GM13976 (cell line): ENCODE data around the gene MYCBP2.

Experiments used
- DNase-seq: peaks from one replicate; pipeline ENCODE4 v3.0.0; 2012; ENCODE audit warnings: low spot score
- in situ Hi-C: fragments of 300-500 bp; cut with MboI; formaldehyde crosslinking; loops from one replicate; pipeline ENCODE4 v1.12.0; 2022; ENCODE audit warnings: low sequenced_read_pairs, mixed read lengths, inconsistent platforms; ENCODE audit not compliant: unreplicated experiment
- TF ChIP-seq, protein P1 (sequence below): IDR thresholded peaks from 2 replicates; pipeline ENCODE4 v1.5.1; 2012; ENCODE audit warnings: borderline replicate concordance, mild to moderate bottlenecking; ENCODE audit not compliant: insufficient read depth; ENCODE audit errors: extremely low read depth, missing control alignments, control extremely low read depth

MYCBP2 gene

DNA sequence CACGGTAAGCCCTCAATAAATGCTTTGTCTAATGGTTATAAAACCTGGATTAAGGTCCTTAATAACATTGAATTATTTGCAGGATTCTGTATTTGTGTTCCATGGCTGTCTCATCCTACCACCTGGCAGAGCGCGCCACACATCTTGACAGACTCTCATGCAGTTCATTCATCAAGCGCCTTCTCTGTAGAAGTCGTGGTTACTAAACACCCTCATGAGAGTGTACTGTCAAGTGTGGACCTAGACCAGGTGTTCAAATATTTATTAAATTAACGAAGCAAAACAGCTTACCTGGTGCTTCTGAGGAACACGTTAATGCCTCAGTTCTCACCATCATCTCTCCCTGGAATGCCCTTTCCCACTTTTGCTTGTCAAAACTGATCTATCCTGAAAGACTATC is 286.8 kb downstream of the MYCBP2 start:
- in situ Hi-C loops: no loop called here
- no peak for DNase-seq
- TF ChIP-seq, protein P1, sequence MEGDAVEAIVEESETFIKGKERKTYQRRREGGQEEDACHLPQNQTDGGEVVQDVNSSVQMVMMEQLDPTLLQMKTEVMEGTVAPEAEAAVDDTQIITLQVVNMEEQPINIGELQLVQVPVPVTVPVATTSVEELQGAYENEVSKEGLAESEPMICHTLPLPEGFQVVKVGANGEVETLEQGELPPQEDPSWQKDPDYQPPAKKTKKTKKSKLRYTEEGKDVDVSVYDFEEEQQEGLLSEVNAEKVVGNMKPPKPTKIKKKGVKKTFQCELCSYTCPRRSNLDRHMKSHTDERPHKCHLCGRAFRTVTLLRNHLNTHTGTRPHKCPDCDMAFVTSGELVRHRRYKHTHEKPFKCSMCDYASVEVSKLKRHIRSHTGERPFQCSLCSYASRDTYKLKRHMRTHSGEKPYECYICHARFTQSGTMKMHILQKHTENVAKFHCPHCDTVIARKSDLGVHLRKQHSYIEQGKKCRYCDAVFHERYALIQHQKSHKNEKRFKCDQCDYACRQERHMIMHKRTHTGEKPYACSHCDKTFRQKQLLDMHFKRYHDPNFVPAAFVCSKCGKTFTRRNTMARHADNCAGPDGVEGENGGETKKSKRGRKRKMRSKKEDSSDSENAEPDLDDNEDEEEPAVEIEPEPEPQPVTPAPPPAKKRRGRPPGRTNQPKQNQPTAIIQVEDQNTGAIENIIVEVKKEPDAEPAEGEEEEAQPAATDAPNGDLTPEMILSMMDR: no peak

DNA sequence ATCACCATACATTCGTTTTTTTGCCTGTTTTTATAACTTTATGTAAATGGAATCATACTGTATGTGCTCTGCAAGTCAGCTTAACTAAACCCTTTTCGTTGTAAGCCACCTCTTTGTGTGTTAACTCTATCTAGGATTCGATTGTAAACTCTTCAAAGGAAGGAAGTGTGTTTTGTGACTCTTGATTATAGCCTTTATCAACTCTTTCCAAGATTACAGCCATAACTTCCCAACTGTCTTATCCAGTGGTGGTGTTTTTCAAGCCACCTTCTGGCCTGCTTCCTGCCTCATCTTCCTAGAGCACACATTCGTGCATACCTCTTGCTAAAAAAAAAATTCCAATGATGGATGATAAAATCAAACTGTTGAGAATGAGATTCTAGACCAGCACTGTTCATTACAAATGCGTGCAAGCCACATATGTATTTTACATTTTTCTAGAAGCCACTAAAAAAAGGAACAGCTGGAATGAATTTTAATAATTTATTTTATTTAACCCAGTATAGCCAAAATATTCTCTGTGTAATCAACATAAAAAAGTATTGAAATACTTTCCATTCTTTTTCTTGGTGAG is 287.9 kb downstream of the MYCBP2 start:
- in situ Hi-C loops: no loop called here
- TF ChIP-seq, protein P1: no peak
- no peak for DNase-seq

DNA sequence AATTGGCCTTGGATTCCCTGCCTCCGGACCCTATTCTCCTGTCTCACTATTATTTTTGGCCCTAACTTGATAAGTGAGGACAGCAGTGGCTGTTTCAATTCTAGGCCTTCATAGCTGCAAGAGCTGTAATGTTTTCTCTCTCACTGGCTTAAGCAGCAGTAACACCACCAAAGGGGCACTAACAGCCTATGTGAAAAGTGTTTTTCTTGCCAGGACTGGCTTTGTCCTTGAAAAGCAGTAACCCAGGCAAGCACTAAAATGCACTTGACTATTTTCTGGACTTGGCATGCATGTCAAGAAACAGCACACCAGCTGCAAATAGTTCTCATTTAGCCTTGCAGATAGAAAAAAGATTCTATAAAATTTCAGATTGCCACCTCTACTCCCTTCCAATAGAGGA is 290.6 kb downstream of the MYCBP2 start:
- in situ Hi-C loops: no loop called here
- DNase-seq: no peak
- TF ChIP-seq, protein P1: no peak

DNA sequence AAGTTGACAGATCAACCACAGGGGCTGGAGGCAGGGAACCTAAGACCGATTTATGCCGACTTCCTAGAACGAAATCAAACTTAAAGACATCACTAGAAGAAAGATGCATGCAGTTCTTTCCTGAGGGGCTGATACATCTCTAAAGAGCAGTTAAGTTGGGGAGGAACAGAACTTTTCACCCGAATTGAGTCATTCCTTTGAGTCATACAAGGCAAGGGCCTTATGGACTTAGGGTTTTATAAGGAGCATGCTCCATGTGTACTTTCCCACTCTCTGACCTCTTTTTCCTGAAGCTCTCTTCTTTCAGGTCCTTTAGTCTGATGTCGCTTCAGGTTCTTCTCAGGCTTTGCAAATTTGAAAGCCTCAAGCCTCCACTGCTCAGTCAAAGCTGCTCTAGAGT is 292.0 kb downstream of the MYCBP2 start:
- TF ChIP-seq, protein P1: no peak
- in situ Hi-C loops: no loop called here
- no peak for DNase-seq

DNA sequence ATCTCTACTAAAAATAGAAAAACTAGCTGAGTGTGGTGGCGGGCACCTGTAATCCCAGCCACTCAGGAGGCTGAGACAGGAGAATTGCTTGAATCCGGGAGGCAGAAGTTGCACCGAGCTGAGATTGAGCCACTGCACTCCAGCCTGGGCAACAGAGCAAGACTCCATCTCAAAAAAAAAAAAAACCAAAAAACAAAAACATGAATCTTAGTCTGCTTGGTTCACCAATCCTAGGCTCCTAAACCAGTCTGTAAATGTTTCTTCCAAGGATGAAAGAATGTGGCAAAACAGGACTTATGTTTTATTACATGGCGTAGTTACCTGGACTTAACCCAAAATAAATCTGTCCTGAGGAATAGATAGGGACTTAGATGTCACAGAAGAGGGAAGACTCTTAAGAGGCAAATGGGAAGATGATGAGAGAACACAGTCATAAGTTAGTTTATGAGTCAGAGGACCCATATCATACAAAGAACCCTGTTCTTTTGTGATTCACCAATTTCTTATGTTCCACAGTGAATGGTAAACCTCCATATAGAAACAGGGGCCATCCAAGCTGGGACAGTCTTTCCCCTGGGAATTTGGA is 293.1 kb downstream of the MYCBP2 start:
- in situ Hi-C loops: no loop called here
- DNase-seq: no peak
- TF ChIP-seq, protein P1: no peak

DNA sequence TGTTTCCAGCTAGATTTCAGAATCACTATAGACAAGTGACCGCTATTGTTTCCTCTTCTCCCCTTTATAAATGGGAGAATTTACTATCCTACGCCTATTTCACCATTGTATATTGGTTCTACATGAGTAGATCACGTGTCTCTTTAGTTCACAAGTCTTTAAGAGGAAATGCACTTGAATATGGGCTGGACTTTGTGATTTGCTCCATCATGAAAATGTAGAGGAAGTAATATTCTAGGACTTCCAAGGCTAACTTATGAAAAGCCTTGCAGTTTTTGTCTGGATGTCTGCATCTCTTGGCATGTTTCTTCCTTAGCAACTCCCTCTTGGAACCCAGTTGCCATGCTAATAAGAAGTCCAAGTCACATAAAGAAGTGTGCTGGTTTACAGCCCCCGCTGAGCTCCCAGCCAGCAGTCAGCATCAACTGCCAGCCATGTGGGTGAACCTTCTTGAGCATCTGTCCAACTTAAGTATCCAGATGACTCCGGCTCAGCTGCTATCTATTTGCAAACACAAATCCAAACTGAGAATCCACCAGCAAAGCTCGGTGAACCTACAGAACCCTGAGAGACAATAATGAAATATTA is 295.1 kb downstream of the MYCBP2 start:
- no peak for DNase-seq
- TF ChIP-seq, protein P1: no peak
- in situ Hi-C loops: no loop called here
